Right lobe of liver (tissue), 4 donors: Measurements from ENCODE around the gene RGPD3.
"Not testable (repeated sequence)": the region's sequence is repeated elsewhere in the genome, so short reads cannot be mapped to it uniquely, and the experiment has no call there.

Source experiments
- CTCF ChIP-seq, 4 donors: fragments of 200-600 bp in 3 of 4; fragments of 450-650 bp in 1 of 4; IDR thresholded peaks; one replicate each; pipeline versions ENCODE4 v1.5.1 to v1.8.0; 2016 to 2022; ENCODE audit warnings: antibody characterized with exemption in 4 of 4, mild to moderate bottlenecking in 2 of 4
- POLR2A ChIP-seq: fragments of 450-650 bp; IDR thresholded peaks from one replicate; pipeline ENCODE4 v1.6.1; 2017; ENCODE audit warnings: antibody characterized with exemption, mild to moderate bottlenecking
- donor health status: DM: no; HTN: no; CAD: no.
- donor health status: DM: no; HTN: no; CAD: no.
- donor health status: DM: no; HTN: yes; CAD: no.

- TF ChIP-seq POLR2A; CTCF (IDR thresholded peaks at IDR 0.05): not testable (repeated sequence)
Observed at GRCh38 chr2:106502351-106502750, 34.1 kb upstream of the RGPD3 start.
